Measurements from ENCODE around the gene TAF1D.

The TAF1D gene

GRCh38 chr11:93738647-93739081 is 2.6 kb downstream of the TAF1D start:
- no peak for DNase-seq (ENCODE audit: low read depth in 1 of 2, low spot score in 1 of 2)
- H3K27ac ChIP-seq (replicated peaks): peak overlapping the region; percentile 98
- no peaks in the 10 kb centered on the region for H3K27me3 ChIP-seq (ENCODE audit: insufficient read depth, poor library complexity, severe bottlenecking)

DNA sequence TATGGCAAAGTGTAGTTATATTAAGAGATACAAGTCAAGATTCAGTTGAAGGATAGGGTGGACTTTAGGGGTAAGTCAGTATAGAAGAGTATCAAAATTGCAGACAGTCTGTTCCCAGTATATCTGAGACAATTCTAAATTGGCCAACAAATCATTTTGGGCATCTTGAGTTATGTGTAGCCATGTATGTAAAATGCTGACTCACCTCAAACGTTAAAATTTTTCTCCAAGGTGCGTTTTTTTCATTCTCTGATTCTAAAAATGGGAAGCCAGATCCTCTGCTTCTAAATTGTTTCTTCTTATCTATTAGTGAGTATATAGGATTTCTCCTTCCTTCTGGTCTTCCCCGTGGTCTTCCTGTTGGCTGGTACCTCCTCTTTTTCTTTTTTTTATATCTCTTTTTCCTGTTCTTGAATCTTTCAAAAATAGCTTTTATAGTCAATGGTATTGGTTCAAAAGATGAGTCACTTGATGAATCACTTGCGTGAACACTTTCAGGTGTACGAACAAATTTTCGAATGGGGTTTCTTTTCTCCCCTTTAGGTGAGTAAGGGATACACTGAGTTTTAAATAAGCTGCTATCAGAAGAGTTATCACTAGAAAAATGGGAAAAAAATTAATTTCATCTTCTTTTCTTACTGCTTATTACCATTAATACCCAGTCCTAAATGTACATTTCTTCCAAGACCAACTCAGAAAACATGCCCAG is 3.2 kb downstream of the TAF1D start:
- Histone ChIP-seq H3K27me3 (ENCODE audit: insufficient read depth, poor library complexity, severe bottlenecking) (no peaks in the 10 kb centered on the region), H3K4me3 (replicated peaks; ENCODE audit: insufficient read depth, low read length) (peak overlapping the region; percentile 90), H3K27ac (replicated peaks) (peak overlapping the region; percentile 98)
- no peak for DNase-seq (ENCODE audit: low read depth in 1 of 2, low spot score in 1 of 2)
- TF ChIP-seq SPI1 (IDR thresholded peaks at IDR 0.05; ENCODE audit: borderline replicate concordance, low read depth) (no peak), GABPA (IDR thresholded peaks at IDR 0.05; ENCODE audit: low read depth) (no peak), POLR2AphosphoS5 (IDR thresholded peaks at IDR 0.05; ENCODE audit: low read depth) (no peak), CTCF (IDR thresholded peaks at IDR 0.05; ENCODE audit: insufficient read depth, low read length) (no peak)
- TF ChIP-seq, protein P1, sequence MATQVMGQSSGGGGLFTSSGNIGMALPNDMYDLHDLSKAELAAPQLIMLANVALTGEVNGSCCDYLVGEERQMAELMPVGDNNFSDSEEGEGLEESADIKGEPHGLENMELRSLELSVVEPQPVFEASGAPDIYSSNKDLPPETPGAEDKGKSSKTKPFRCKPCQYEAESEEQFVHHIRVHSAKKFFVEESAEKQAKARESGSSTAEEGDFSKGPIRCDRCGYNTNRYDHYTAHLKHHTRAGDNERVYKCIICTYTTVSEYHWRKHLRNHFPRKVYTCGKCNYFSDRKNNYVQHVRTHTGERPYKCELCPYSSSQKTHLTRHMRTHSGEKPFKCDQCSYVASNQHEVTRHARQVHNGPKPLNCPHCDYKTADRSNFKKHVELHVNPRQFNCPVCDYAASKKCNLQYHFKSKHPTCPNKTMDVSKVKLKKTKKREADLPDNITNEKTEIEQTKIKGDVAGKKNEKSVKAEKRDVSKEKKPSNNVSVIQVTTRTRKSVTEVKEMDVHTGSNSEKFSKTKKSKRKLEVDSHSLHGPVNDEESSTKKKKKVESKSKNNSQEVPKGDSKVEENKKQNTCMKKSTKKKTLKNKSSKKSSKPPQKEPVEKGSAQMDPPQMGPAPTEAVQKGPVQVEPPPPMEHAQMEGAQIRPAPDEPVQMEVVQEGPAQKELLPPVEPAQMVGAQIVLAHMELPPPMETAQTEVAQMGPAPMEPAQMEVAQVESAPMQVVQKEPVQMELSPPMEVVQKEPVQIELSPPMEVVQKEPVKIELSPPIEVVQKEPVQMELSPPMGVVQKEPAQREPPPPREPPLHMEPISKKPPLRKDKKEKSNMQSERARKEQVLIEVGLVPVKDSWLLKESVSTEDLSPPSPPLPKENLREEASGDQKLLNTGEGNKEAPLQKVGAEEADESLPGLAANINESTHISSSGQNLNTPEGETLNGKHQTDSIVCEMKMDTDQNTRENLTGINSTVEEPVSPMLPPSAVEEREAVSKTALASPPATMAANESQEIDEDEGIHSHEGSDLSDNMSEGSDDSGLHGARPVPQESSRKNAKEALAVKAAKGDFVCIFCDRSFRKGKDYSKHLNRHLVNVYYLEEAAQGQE (IDR thresholded peaks at IDR 0.05; ENCODE audit: insufficient replicate concordance, low read depth): no peak

More at GRCh38 chr11:93738647-93739081, 2.6 kb downstream of the TAF1D start:
- TF ChIP-seq POLR2AphosphoS5 (IDR thresholded peaks at IDR 0.05; ENCODE audit: low read depth): peak; percentile 69
- TF ChIP-seq, protein P1 (IDR thresholded peaks at IDR 0.05; ENCODE audit: insufficient replicate concordance, low read depth): no peak
- peak overlapping the region; percentile 90 for H3K4me3 ChIP-seq (replicated peaks; ENCODE audit: insufficient read depth, low read length)

- TF ChIP-seq, protein P1 (IDR thresholded peaks at IDR 0.05; ENCODE audit: insufficient replicate concordance, low read depth): no peak
- TF ChIP-seq GABPA (IDR thresholded peaks at IDR 0.05; ENCODE audit: low read depth) (no peak), CTCF (IDR thresholded peaks at IDR 0.05; ENCODE audit: insufficient read depth, low read length) (no peak), SPI1 (IDR thresholded peaks at IDR 0.05; ENCODE audit: borderline replicate concordance, low read depth) (no peak), POLR2AphosphoS5 (IDR thresholded peaks at IDR 0.05; ENCODE audit: low read depth) (no peak)
- Histone ChIP-seq H3K27me3 (ENCODE audit: insufficient read depth, poor library complexity, severe bottlenecking) (no peaks in the 10 kb centered on the region), H3K4me3 (replicated peaks; ENCODE audit: insufficient read depth, low read length) (no peak overlapping the region), H3K27ac (replicated peaks) (no peak overlapping the region)
- DNase-seq (ENCODE audit: low read depth in 1 of 2, low spot score in 1 of 2): no peak
Observed at GRCh38 chr11:93736129-93736528, 5.2 kb downstream of the TAF1D start.
